OCI-LY1 (cell line): ENCODE data around the gene ERI2.
A peak's percentile ranks its signal among the peaks of the same experiment; 100 is the strongest.

Source experiments
- EZH2 ChIP-seq: fragments of 200-600 bp; sonication (generic), shearing (Covaris generic); IDR thresholded peaks from 2 replicates; pipeline ENCODE4 v1.8.0; 2017; ENCODE audit warnings: borderline replicate concordance, mixed run types, mild to moderate bottlenecking, antibody characterized with exemption, low read length, moderate library complexity, mixed read lengths
- TF ChIP-seq, protein P1 (sequence below): fragments of 200-600 bp; sonication (generic), shearing (Covaris generic); IDR thresholded peaks from 2 replicates; pipeline ENCODE4 v1.5.1; 2017; ENCODE audit warnings: mild to moderate bottlenecking, antibody characterized with exemption, low read length, moderate library complexity, mixed read lengths

DNA sequence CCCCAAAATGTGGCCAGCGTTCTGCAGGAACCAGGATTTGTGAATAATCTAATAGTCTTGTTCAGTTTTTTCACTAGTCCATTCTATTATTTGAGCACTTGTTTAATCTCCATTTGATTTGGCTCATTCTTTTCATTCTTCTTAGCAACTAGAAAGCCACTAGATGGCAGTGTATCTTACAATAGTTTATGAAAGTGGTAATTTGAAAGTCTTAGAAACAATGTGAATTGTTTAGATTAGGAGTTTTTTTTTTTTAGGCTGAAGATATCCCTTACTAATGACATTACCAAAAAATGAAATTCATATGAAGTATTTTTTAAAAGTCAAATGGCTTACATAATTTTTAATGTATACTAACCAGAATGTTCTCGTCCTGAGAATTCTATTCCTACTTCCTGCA lies 6.7 kb downstream of the ERI2 start:
- TF ChIP-seq, protein P1, sequence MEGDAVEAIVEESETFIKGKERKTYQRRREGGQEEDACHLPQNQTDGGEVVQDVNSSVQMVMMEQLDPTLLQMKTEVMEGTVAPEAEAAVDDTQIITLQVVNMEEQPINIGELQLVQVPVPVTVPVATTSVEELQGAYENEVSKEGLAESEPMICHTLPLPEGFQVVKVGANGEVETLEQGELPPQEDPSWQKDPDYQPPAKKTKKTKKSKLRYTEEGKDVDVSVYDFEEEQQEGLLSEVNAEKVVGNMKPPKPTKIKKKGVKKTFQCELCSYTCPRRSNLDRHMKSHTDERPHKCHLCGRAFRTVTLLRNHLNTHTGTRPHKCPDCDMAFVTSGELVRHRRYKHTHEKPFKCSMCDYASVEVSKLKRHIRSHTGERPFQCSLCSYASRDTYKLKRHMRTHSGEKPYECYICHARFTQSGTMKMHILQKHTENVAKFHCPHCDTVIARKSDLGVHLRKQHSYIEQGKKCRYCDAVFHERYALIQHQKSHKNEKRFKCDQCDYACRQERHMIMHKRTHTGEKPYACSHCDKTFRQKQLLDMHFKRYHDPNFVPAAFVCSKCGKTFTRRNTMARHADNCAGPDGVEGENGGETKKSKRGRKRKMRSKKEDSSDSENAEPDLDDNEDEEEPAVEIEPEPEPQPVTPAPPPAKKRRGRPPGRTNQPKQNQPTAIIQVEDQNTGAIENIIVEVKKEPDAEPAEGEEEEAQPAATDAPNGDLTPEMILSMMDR = peak; percentile 44
- no peak for TF ChIP-seq EZH2
